ENCODE data around the gene NBPF11. TPM values are rescaled to one million over a fixed set of nuclear protein-coding genes. Genes with fewer than 3 reads are reported as not detected.

The NBPF11 gene
- total RNA-seq, 1 donor from 2014 or later, result 12.4 TPM

Other genes with a start within 250 kb of the NBPF11 start
- gene GJA8, start 249.5 kb downstream of the NBPF11 start, total RNA-seq, result not detected
- gene GPR89B, start 223.9 kb downstream of the NBPF11 start, total RNA-seq, result 9.8 TPM